Stimulated activated CD4-positive, alpha-beta T cell treated with anti-CD3 and anti-CD28 coated beads, Interleukin-2, amount 100 ng/mL, for 4 hours (primary cell): Measurements from ENCODE around the gene WDFY4.

ENCODE experiments used
- DNase-seq: peaks from one replicate; pipeline ENCODE4 v3.0.0-alpha.2; 2020; ENCODE audit warnings: low read depth

WDFY4 gene

GRCh38 chr10:48945441-48946130, 260.9 kb downstream of the WDFY4 start:
- DNase-seq = no peak

- no peak for DNase-seq
Observed at GRCh38 chr10:48946332-48946731, 261.7 kb downstream of the WDFY4 start.

GRCh38 chr10:48946891-48947500, 262.3 kb downstream of the WDFY4 start:
- no peak for DNase-seq

- no peak for DNase-seq
Observed at GRCh38 chr10:48947690-48948469, 263.2 kb downstream of the WDFY4 start.

GRCh38 chr10:48948470-48949037, 263.9 kb downstream of the WDFY4 start:
- DNase-seq = no peak

GRCh38 chr10:48951707-48952106, 267.0 kb downstream of the WDFY4 start:
- DNase-seq = no peak

- no peak for DNase-seq
Observed at GRCh38 chr10:48957361-48958151, 272.9 kb downstream of the WDFY4 start.

- DNase-seq = no peak
Observed at GRCh38 chr10:48958598-48959190, 274.0 kb downstream of the WDFY4 start.

GRCh38 chr10:48964038-48964437, 279.4 kb downstream of the WDFY4 start:
- no peak for DNase-seq

GRCh38 chr10:48965460-48965859, 280.8 kb downstream of the WDFY4 start:
- no peak for DNase-seq

- DNase-seq = no peak
Observed at GRCh38 chr10:48968036-48968435, 283.4 kb downstream of the WDFY4 start.

- no peak for DNase-seq
Observed at GRCh38 chr10:48970046-48970445, 285.4 kb downstream of the WDFY4 start.

GRCh38 chr10:48970654-48971053, 286.0 kb downstream of the WDFY4 start:
- DNase-seq = no peak

GRCh38 chr10:48973065-48973464, 288.4 kb downstream of the WDFY4 start:
- no peak for DNase-seq

GRCh38 chr10:48974510-48975156, 290.0 kb downstream of the WDFY4 start:
- no peak for DNase-seq

- no peak for DNase-seq
Observed at GRCh38 chr10:48976196-48976595, 291.5 kb downstream of the WDFY4 start.

- no peak for DNase-seq
Observed at GRCh38 chr10:48978318-48978717, 293.6 kb downstream of the WDFY4 start.

GRCh38 chr10:48981310-48981907, 296.7 kb downstream of the WDFY4 start:
- no peak for DNase-seq

GRCh38 chr10:48982584-48982983, 297.9 kb downstream of the WDFY4 start:
- no peak for DNase-seq

- no peak for DNase-seq
Observed at GRCh38 chr10:48983648-48984351, 299.1 kb downstream of the WDFY4 start.
